Stimulated activated CD8-positive, alpha-beta memory T cell treated with anti-CD3 and anti-CD28 coated beads, Interleukin-7, amount 100 ng/mL, for 1 hour (primary cell): ENCODE measurements around the gene GALNT2.

Experiments used
- DNase-seq, 2 donors: peaks; one replicate each; pipeline ENCODE4 v3.0.0-alpha.2; 2020; ENCODE audit warnings: low read depth in 2 of 2

GALNT2 gene

GRCh38 chr1:230112131-230112701 is 45.2 kb downstream of the GALNT2 start:
- DNase-seq, result no peak

GRCh38 chr1:230112782-230113181 is 45.7 kb downstream of the GALNT2 start:
- DNase-seq, result no peak

- no peak for DNase-seq
Measured at GRCh38 chr1:230113235-230113592, 46.2 kb downstream of the GALNT2 start.

- no peak for DNase-seq
Measured at GRCh38 chr1:230113593-230114236, 46.7 kb downstream of the GALNT2 start.

GRCh38 chr1:230114237-230114651 is 47.2 kb downstream of the GALNT2 start:
- no peak for DNase-seq

GRCh38 chr1:230117694-230118093 is 50.7 kb downstream of the GALNT2 start:
- DNase-seq, result no peak

- no peak for DNase-seq
Measured at GRCh38 chr1:230119340-230119739, 52.3 kb downstream of the GALNT2 start.

GRCh38 chr1:230120289-230120920 is 53.4 kb downstream of the GALNT2 start:
- no peak for DNase-seq

GRCh38 chr1:230120921-230121381 is 53.9 kb downstream of the GALNT2 start:
- no peak for DNase-seq

GRCh38 chr1:230121950-230122349 is 54.9 kb downstream of the GALNT2 start:
- no peak for DNase-seq

GRCh38 chr1:230122366-230123279 is 55.6 kb downstream of the GALNT2 start:
- no peak for DNase-seq

- DNase-seq, result no peak
Measured at GRCh38 chr1:230123280-230124185, 56.5 kb downstream of the GALNT2 start.

- no peak for DNase-seq
Measured at GRCh38 chr1:230124186-230125128, 57.4 kb downstream of the GALNT2 start.

- DNase-seq, result no peak
Measured at GRCh38 chr1:230125141-230125540, 58.1 kb downstream of the GALNT2 start.

- DNase-seq, result no peak
Measured at GRCh38 chr1:230125640-230126528, 58.8 kb downstream of the GALNT2 start.

- no peak for DNase-seq
Measured at GRCh38 chr1:230126529-230127104, 59.6 kb downstream of the GALNT2 start.

GRCh38 chr1:230127105-230128054 is 60.3 kb downstream of the GALNT2 start:
- peak in 1 of 2 donors; percentile 10 for DNase-seq
